Retinal pigment epithelial cell (primary cell): ENCODE measurements around the gene OGA.

Experiments used
- DNase-seq: peaks from one replicate; pipeline ENCODE4 v3.0.0-alpha.2; 2010; ENCODE audit warnings: low read depth
- H3K4me3 ChIP-seq: 2 replicates; pipeline ENCODE4 v1.5.1; 2011; ENCODE audit warnings: mild to moderate bottlenecking, low read length, control low read depth, moderate library complexity
- CTCF ChIP-seq: conservative IDR thresholded peaks from 2 replicates; pipeline ENCODE4 v1.5.1; 2011; ENCODE audit warnings: low read depth, low read length, control low read depth, inconsistent platforms

The OGA gene

GRCh38 chr10:101779544-101780186 is 38.6 kb downstream of the OGA start:
- DNase-seq = no peak
- peak; percentile 74 for TF ChIP-seq CTCF
- H3K4me3 ChIP-seq = peak overlapping the region; percentile 23

GRCh38 chr10:101778781-101779543 is 39.3 kb downstream of the OGA start:
- H3K4me3 ChIP-seq = peak overlapping the region; percentile 20
- no peak for DNase-seq
- no peak for TF ChIP-seq CTCF

- H3K4me3 ChIP-seq = no peak overlapping the region
- no peak for TF ChIP-seq CTCF
- DNase-seq = no peak
These were observed 40.0 kb downstream of the OGA start for GRCh38 chr10:101778151-101778780.

GRCh38 chr10:101777619-101778145 is 40.6 kb downstream of the OGA start:
- DNase-seq = no peak
- no peak for TF ChIP-seq CTCF
- no peak overlapping the region for H3K4me3 ChIP-seq

- TF ChIP-seq CTCF = no peak
- no peak overlapping the region for H3K4me3 ChIP-seq
- no peak for DNase-seq
These were observed 42.0 kb downstream of the OGA start for GRCh38 chr10:101776161-101776817.

- H3K4me3 ChIP-seq = no peak within 1 kb of the TSS
- TF ChIP-seq CTCF = no peak
- DNase-seq = no peak
These were observed 42.7 kb downstream of the OGA start, which contains the start of gene FGF8 for GRCh38 chr10:101775273-101776160. Gene FGF8, minus strand, starts transcription at chr10:101776114. Its CDS starts 214 bp downstream, at chr10:101775900.
